Keratinocyte (primary cell): Measurements from ENCODE around the gene RAB4A. TPM values are rescaled to one million over a fixed set of nuclear protein-coding genes. Genes with fewer than 3 reads are reported as not detected.

ENCODE experiments used
- DNase-seq: peaks from one replicate; pipeline ENCODE4 v3.0.0-alpha.2; 2011; ENCODE audit warnings: low read depth, missing footprints, low spot score
- FAIRE-seq: peaks from 2 replicates; lab custom pipeline; 2011; peaks lifted over from hg19 to GRCh38; lab: Jason Lieb, UNC
- H2AFZ ChIP-seq: 2 replicates; pipeline ENCODE4 v1.6.0; 2012; ENCODE audit warnings: low read length, control low read depth, inconsistent platforms; ENCODE audit not compliant: control insufficient read depth
- H3K27ac ChIP-seq: 2 replicates; pipeline ENCODE4 v1.5.1; 2011; ENCODE audit warnings: low read length; ENCODE audit not compliant: control insufficient read depth, insufficient read depth
- H3K27me3 ChIP-seq: 3 replicates; pipeline ENCODE4 v1.6.0; 2011; ENCODE audit warnings: low read length; ENCODE audit not compliant: control insufficient read depth, insufficient read depth; ENCODE audit errors: extremely low read depth
- H3K36me3 ChIP-seq, 2 experiments: 2 replicates in 1 of 2; 3 replicates in 1 of 2; pipeline ENCODE4 v1.5.1; 2011; ENCODE audit warnings: low read length in 2 of 2, mild to moderate bottlenecking in 1 of 2; ENCODE audit not compliant: control insufficient read depth in 2 of 2, insufficient read depth in 2 of 2; ENCODE audit errors: extremely low read depth in 1 of 2
- H3K4me1 ChIP-seq: 3 replicates; pipeline ENCODE4 v1.5.1; 2011; ENCODE audit warnings: low read length; ENCODE audit not compliant: control insufficient read depth, insufficient read depth; ENCODE audit errors: extremely low read depth
- H3K4me2 ChIP-seq: 3 replicates; pipeline ENCODE4 v1.6.0; 2011; ENCODE audit warnings: low read depth, low read length; ENCODE audit not compliant: control insufficient read depth, insufficient read depth; ENCODE audit errors: extremely low read depth
- H3K4me3 ChIP-seq, 3 experiments: fragments of 200-600 bp in 1 of 3; sonication (generic) in 1 of 3; 2 replicates in 2 of 3; 3 replicates in 1 of 3; pipeline ENCODE4 v1.5.1; 2011 to 2016; ENCODE audit warnings: low read length in 3 of 3, mild to moderate bottlenecking in 3 of 3, control low read depth in 2 of 3, inconsistent platforms in 1 of 3, low read depth in 1 of 3, mixed read lengths in 1 of 3, mixed run types in 1 of 3, moderate library complexity in 1 of 3; ENCODE audit not compliant: control insufficient read depth in 2 of 3, insufficient read depth in 2 of 3; ENCODE audit errors: extremely low read depth in 1 of 3
- H3K79me2 ChIP-seq: 2 replicates; pipeline ENCODE4 v1.6.0; 2012; ENCODE audit warnings: low read length; ENCODE audit not compliant: control insufficient read depth, insufficient read depth
- H3K9ac ChIP-seq: 3 replicates; pipeline ENCODE4 v1.6.0; 2011; ENCODE audit warnings: low read length; ENCODE audit not compliant: control insufficient read depth, insufficient read depth; ENCODE audit errors: extremely low read depth
- H3K9me1 ChIP-seq: 3 replicates; pipeline ENCODE4 v1.6.0; 2011; ENCODE audit warnings: low read length; ENCODE audit not compliant: control insufficient read depth, insufficient read depth; ENCODE audit errors: extremely low read depth
- H3K9me3 ChIP-seq: 2 replicates; pipeline ENCODE4 v1.5.1; 2012; ENCODE audit warnings: low read depth, low read length; ENCODE audit not compliant: control insufficient read depth
- H4K20me1 ChIP-seq: 3 replicates; pipeline ENCODE4 v1.6.0; 2011; ENCODE audit warnings: low read length; ENCODE audit not compliant: control insufficient read depth, insufficient read depth; ENCODE audit errors: extremely low read depth
- CTCF ChIP-seq, 3 experiments: IDR thresholded peaks in 1 of 3; conservative IDR thresholded peaks in 1 of 3; optimal IDR thresholded peaks in 1 of 3; 2 replicates in 2 of 3; 3 replicates in 1 of 3; pipeline versions ENCODE3 to v1.5.1; 2011; ENCODE audit warnings: low read length in 3 of 3, mild to moderate bottlenecking in 3 of 3, moderate library complexity in 2 of 3, control low read depth in 1 of 3, inconsistent platforms in 1 of 3; ENCODE audit not compliant: insufficient read depth in 2 of 3; ENCODE audit errors: extremely low read depth in 1 of 3
- EZH2 ChIP-seq: IDR thresholded peaks from one replicate; pipeline ENCODE4 v1.6.1; 2012; ENCODE audit warnings: inconsistent platforms, mild to moderate bottlenecking, low read length, moderate library complexity
- dilution Hi-C: fragments of 300-500 bp; cut with MboI; formaldehyde crosslinking; loops from one replicate; pipeline ENCODE4 v1.7.0; 2020; ENCODE audit warnings: low sequenced_read_pairs; ENCODE audit not compliant: extremely low pct_ligation_motif_present
- polyA plus RNA-seq, 5 experiments: library from polyadenylated mRNA; depleted of rRNA in 3 of 5; stranded (reverse) in 3 of 5; stranded (forward) in 1 of 5; unstranded in 1 of 5; fragments of >200 nt; gene quantifications; 1 replicate in 1 of 5; 2 replicates in 3 of 5; 3 replicates in 1 of 5; pipeline versions ENCODE4 v1.2.1 to v1.2.3, GENCODE V29; 2011 to 2012; ENCODE audit warnings: missing spikeins in 2 of 5, low read depth in 1 of 5, low replicate concordance in 1 of 5

Gene RAB4A
- polyA plus RNA-seq, 1 donor (not counting 4 experiments of a cell fraction or from before 2014, with no cell fraction given): 54.7 TPM

- peaks cover 94% of the 10 kb centered on the region for H3K79me2 ChIP-seq
Measured at GRCh38 chr1:229278120-229278741, 7.3 kb downstream of the RAB4A start.

DNA sequence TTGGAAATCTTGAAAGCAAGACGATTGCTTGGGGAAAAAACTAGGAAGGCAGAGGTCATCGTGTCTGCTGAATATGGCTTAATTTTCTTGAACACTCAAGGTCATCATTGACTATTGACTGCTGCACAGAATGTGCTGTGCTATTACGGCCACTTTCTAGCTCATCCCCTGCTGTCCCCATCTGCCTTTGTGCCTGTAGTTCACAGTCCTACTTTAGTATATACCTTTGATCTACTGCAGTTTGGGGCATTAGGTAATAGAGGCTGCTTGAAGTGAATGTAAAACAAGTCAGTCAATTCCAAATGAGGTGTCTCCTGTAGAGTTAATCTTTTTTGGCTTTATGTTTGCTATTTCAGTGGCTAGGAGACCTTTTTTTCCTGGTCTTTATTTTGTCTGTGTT, 8.3 kb downstream of the RAB4A start:
- DNase-seq: no peak
- no peak overlapping the region for H3K9ac ChIP-seq
- H3K4me1 ChIP-seq: peaks cover 16% of the 10 kb centered on the region
- H3K4me3 ChIP-seq: no peak overlapping the region
- no peak overlapping the region for H2AFZ ChIP-seq
- peaks cover 93% of the 10 kb centered on the region for H3K79me2 ChIP-seq
- H3K4me2 ChIP-seq: no peak overlapping the region
- no peaks in the 10 kb centered on the region for H3K9me3 ChIP-seq
- no peaks in the 10 kb centered on the region for H3K27me3 ChIP-seq
- H3K27ac ChIP-seq: no peak overlapping the region
- peaks cover 0 to 3% of the 10 kb centered on the region in 2 experiments for H3K36me3 ChIP-seq
- no peaks in the 10 kb centered on the region for H4K20me1 ChIP-seq
- TF ChIP-seq EZH2 (no peak), CTCF (optimal IDR thresholded peaks at IDR 0.05 in 1 of 3, IDR thresholded peaks at IDR 0.05 in 1 of 3, conservative IDR thresholded peaks at IDR 0.05 in 1 of 3; ENCODE audit: extremely low read depth in 1 of 3, insufficient read depth in 2 of 3, low read length in 3 of 3) (no peak)
- H3K9me1 ChIP-seq: no peaks in the 10 kb centered on the region
- FAIRE-seq: peak; percentile 43
- dilution Hi-C loops: no loop called here

More at GRCh38 chr1:229278120-229278741, 7.3 kb downstream of the RAB4A start:
- no peak overlapping the region for H3K9ac ChIP-seq
- no peak overlapping the region for H3K27ac ChIP-seq
- no peak overlapping the region for H3K4me3 ChIP-seq
- DNase-seq: no peak
- no peak for FAIRE-seq
- no peaks in the 10 kb centered on the region for H3K9me3 ChIP-seq
- TF ChIP-seq EZH2 (no peak), CTCF (optimal IDR thresholded peaks at IDR 0.05 in 1 of 3, IDR thresholded peaks at IDR 0.05 in 1 of 3, conservative IDR thresholded peaks at IDR 0.05 in 1 of 3; ENCODE audit: extremely low read depth in 1 of 3, insufficient read depth in 2 of 3, low read length in 3 of 3) (no peak)
- H3K4me2 ChIP-seq: no peak overlapping the region
- dilution Hi-C loops: no loop called here
- H4K20me1 ChIP-seq: no peaks in the 10 kb centered on the region
- no peaks in the 10 kb centered on the region for H3K9me1 ChIP-seq
- peaks cover 16% of the 10 kb centered on the region for H3K4me1 ChIP-seq
- H3K27me3 ChIP-seq: no peaks in the 10 kb centered on the region
- no peak overlapping the region for H2AFZ ChIP-seq
- peaks cover 0 to 3% of the 10 kb centered on the region in 2 experiments for H3K36me3 ChIP-seq
